NCI-H187 (cell line): ENCODE measurements around the gene CELSR2.

Source experiments
- DNase-seq, 2 experiments: peaks; one replicate each; lab custom pipeline; 2025; lab: John Stamatoyannopoulos, UW

The CELSR2 gene

GRCh38 chr1:109252167-109252892 is 3.0 kb downstream of the CELSR2 start:
- DNase-seq, result no peak

DNA sequence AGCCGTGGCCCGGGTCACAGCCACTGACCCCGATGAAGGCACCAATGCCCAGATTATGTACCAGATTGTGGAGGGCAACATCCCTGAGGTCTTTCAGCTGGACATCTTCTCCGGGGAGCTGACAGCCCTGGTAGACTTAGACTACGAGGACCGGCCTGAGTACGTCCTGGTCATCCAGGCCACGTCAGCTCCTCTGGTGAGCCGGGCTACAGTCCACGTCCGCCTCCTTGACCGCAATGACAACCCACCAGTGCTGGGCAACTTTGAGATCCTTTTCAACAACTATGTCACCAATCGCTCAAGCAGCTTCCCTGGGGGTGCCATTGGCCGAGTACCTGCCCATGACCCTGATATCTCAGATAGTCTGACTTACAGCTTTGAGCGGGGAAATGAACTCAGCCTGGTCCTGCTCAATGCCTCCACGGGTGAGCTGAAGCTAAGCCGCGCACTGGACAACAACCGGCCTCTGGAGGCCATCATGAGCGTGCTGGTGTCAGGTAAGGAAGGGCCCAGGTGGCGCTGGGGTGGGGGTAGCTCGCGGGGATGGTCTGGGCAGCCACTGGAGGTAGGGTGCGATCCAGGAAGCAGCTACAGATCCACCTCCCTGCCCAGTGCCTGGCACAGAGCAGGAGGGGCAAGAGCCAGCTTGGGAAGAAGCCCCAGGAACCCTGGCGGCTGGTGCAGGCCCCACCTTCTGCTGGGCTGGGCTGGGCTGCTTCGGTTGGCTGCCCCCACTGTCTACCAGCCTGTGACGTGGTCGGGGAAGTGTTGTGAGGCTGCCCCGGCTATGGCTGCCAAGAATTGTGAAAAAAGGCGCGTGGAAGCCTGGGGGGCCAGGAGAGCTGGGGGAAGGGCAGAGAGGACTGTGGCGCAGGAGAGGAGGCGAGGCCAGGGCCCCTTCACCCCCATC is 3.8 kb downstream of the CELSR2 start:
- DNase-seq, result no peak

- DNase-seq, result no peak
Observed at GRCh38 chr1:109253803-109254620, 4.7 kb downstream of the CELSR2 start.

DNA sequence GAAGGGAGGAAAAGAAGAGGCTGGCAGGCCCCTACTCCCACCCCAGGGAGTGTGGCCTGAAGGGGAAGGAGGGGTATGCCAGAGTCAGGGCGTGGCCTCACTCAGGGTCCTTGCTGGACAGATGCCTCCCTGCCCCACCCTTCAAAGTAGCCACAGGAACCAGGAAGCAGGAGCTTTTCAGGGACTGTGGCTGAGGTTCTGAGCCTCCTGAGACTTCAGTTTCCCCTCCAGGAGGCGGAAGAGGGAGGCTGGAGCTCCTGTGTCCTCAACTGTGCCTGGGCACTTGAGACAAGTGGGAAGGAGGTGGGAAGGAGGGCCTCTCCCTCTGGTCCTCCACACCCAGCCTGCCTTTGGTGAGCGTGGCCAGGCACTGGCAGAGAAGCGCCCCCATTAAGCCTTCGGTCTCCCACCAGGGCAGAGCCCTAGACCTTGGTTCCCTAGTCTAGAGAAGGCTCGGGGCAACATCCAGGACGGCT is 5.3 kb downstream of the CELSR2 start:
- no peak for DNase-seq

DNA sequence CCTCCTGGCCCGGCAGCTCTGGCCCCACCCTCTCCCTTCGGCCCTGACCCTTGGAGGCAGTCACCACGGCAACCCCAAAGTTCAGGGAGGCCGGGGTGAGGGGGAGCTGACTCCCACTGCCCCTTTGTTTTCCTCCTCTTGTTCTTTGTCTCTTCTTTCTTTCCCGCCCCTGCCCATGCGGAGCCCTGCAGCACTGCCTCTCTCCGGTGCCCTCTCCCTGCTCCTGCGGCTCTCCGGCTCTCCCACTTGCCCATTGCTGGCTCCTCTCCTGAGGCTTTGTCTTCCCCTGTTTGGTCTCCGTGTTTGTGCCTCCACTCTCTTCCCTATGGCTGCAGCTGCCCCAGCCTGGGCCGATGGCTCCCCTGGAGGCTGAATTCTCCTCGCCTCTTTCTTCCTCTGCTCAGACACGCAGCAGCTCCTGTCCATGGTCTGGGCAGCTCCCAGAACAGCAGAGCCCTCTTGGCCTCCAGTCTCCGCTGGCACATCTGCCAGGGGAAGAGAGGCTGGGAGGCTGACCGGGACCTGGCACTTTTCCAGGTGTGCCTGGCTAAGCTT is 5.8 kb downstream of the CELSR2 start:
- DNase-seq, result no peak

GRCh38 chr1:109255678-109256077 is 6.3 kb downstream of the CELSR2 start:
- DNase-seq, result no peak

DNA sequence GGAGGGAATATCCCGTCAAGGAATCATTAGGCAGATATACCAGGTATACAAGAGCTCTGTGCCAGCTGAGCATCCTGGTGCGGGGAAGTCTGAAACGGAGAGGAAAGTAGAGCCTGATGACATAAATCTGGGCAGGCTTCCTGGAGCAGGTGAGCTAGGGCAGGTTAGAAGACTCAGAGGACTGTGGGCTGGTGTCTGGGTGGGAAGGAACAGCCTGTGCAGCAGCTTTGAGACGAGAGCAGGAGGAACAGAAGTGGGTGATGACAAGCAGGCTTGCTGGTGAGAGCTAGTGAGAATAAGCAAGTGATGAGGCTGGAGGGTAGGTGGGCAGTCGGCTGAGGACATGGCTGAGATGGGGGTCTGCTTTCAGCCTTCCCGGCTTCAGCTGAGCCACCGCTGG is 6.7 kb downstream of the CELSR2 start:
- no peak for DNase-seq

DNA sequence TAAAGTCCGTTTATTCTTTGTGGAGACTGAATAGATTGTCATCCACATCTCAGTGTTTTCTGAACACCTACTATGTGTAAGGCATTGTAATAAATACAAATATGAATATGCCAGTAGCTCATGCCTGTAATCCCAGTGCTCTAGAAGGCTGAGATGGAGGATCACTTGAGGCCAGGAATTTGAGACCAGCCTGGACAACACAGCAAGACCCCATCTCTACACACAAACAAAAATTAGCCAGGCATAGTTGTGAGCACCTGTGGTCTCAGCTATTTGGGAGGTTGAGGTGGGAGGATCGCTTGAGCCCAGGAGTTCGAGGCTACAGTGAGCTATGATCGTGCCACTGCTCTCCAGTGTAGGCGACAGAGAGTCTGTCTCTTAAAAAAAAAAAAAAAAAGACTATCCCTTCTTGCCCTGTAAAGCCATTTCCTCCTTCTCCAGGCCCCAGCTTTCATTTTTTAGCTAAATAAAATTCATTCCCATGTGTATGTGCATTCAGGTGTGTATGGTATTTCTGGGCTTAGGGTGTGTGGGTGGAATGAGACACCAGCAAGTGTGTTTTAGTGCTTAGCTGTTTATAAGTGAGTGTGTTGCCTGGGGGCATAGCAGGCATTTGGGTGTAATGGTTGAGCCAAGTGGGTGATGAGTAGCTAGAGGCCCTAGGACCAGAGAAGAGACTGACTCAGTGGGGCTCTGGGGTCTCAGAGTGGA is 7.8 kb downstream of the CELSR2 start:
- no peak for DNase-seq

DNA sequence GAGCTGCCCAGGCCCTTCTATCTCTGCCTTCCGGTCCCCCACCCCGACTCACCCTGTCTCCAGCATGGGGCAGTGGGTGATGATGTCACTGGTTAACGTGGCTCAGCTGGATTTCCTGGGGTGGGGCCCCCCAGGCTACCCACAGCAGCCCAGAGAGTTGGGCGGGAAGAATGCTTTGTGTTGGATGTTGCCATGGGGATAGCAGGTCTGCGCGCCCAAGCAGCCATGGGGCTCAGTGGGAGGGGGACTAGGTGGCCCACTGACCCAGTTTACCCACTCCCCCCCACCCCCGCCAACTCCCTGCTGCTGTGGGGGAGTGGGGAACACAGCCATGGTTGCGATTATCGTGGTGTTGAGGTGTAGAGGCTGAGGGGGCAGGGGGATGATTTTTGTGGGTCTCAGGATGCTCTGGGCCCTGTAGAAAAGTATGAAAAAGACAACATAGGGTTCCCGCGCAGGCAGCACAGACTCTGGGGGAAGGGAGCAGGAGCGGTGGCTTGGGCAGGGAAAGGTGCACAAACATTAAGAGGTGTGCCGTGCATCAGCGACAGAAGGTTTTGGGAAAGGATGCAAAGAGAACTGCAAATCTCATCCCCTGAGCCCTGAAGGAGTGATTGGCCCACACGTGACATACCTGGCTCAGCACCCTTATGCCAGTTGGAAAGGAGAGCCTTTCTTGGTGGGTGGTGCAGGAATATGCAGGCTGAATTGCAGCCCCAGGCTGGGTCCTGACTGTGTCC is 8.5 kb downstream of the CELSR2 start:
- no peak for DNase-seq

- no peak for DNase-seq
Observed at GRCh38 chr1:109258481-109259466, 9.4 kb downstream of the CELSR2 start.

- no peak for DNase-seq
Observed at GRCh38 chr1:109259674-109260557, 10.6 kb downstream of the CELSR2 start.

DNA sequence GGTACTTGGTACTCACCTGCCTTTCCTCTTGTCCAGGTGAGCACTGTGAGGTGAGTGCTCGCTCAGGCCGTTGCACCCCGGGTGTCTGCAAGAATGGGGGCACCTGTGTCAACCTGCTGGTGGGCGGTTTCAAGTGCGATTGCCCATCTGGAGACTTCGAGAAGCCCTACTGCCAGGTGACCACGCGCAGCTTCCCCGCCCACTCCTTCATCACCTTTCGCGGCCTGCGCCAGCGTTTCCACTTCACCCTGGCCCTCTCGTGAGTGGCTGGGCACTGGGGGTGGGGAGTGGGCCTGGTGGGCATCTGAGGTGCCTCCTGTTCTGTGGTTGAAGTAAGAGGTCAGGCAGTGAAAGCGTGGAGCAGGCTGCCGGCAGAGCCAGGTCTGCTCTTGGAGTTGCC is 11.7 kb downstream of the CELSR2 start:
- no peak for DNase-seq

GRCh38 chr1:109261578-109261977 is 12.2 kb downstream of the CELSR2 start:
- DNase-seq, result no peak

DNA sequence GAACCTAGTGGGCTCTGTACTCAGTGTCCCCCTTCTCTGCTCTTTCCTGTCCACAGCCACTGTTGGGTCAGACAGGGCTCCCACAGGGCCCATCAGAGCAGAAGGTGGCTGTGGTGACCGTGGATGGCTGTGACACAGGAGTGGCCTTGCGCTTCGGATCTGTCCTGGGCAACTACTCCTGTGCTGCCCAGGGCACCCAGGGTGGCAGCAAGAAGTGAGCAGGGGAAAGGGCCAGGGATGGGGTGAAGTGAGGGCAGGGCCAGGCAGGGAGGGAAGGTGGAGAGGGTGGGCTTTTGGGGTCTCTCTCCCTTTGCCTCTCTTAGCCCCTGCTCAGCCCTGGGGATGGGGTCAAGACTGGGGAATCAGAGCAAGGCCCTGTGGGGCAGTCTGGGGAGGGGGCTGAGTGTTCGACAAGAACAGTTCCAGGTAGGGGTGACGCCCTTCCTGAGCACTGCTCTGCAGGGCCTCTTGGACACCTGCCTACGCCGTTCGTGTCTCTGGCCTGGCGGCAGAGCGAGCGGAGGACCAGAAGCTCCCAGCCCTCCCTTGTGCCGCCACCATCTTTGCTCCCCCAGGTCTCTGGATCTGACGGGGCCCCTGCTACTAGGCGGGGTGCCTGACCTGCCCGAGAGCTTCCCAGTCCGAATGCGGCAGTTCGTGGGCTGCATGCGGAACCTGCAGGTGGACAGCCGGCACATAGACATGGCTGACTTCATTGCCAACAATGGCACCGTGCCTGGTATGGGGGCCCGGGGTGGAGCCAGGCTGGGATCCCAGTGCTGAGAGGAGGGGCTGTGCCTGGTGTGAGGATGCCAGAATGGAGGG is 13.1 kb downstream of the CELSR2 start:
- no peak for DNase-seq

- DNase-seq, result no peak
Observed at GRCh38 chr1:109263234-109263596, 13.9 kb downstream of the CELSR2 start.

GRCh38 chr1:109263597-109264378 is 14.4 kb downstream of the CELSR2 start:
- DNase-seq, result peak in 1 of 2 experiments; percentile 37

DNA sequence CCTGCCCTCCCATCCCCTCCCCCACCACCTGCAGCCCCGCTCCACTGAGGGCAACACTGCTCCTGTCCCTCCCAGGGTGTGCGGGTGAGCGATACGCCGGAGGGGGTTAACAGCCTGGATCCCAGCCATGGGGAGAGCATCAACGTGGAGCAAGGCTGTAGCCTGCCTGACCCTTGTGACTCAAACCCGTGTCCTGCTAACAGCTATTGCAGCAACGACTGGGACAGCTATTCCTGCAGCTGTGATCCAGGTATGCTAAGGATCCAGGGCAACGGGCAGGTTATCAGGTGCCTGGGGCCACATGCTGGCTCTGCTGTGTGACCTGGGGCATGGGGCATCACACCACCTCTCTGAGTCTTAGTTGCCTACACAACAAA is 15.0 kb downstream of the CELSR2 start:
- no peak for DNase-seq
